Pancreas (tissue), 10 donors: ENCODE data around the gene KPNA6. TPM values are rescaled to one million over a fixed set of nuclear protein-coding genes. Genes with fewer than 3 reads are reported as not detected.
A peak's percentile ranks its signal among the peaks of the same experiment; 100 is the strongest.

Experiments
- ATAC-seq, 4 donors: fragments of 200-7000 bp; cut with Tn5 transposase; one replicate each; pipeline versions ENCODE4 v1.8.0 to v1.9.1; 2020; ENCODE audit warnings: mild to moderate bottlenecking in 4 of 4, moderate library complexity in 4 of 4
- DNase-seq, 6 donors: peaks; one replicate each; pipeline ENCODE4 v3.0.0-alpha.2; 2020
- FAIRE-seq: peaks from 2 replicates; lab custom pipeline; 2012; peaks lifted over from hg19 to GRCh38; lab: Jason Lieb, UNC
- H3K27ac ChIP-seq, 4 donors: fragments of 200-600 bp; sonication (generic); 1 replicate in 3 of 4; 2 replicates in 1 of 4; pipeline versions ENCODE4 v1.5.0 to v1.8.0; 2020
- H3K27me3 ChIP-seq, 4 donors: fragments of 200-600 bp; one replicate each; pipeline ENCODE4 v1.8.0; 2021
- H3K36me3 ChIP-seq, 3 donors: fragments of 200-600 bp; sonication (generic) in 1 of 3; one replicate each; pipeline versions ENCODE4 v1.5.0 to v1.8.0; 2020 to 2021
- H3K4me1 ChIP-seq, 3 donors: fragments of 200-600 bp; one replicate each; pipeline ENCODE4 v1.8.0; 2021
- H3K4me3 ChIP-seq, 4 donors: fragments of 200-600 bp; sonication (generic) in 2 of 4; one replicate each; pipeline versions ENCODE4 v1.5.0 to v1.8.0; 2020 to 2021
- H3K9me3 ChIP-seq, 4 donors: fragments of 200-600 bp; one replicate each; pipeline ENCODE4 v1.8.0; 2021
- WGBS, 2 donors: extraction: QIAGEN DNeasy Blood & Tissue Kit; methylation state at CpG; one replicate each; pipeline ENCODE4 v1.1.7; 2013; 5-methylcytosine and 5-hydroxymethylcytosine counted together
- intact Hi-C, 3 donors: fragments of 100-400 bp; cut with DNase I; formaldehyde crosslinking; loops; one replicate each; pipeline versions ENCODE4 v1.11.1 to v1.14.2; 2022
- polyA plus RNA-seq, 2 donors: library from polyadenylated mRNA; stranded (reverse); fragments of 200-250 nt; gene quantifications; one replicate each; pipeline ENCODE4 v1.2.3, GENCODE V29; 2013
- total RNA-seq, 6 donors: library from RNA; stranded (reverse); fragmentation: NEBNext Ultra II Directional in 4 of 6; extraction: Animal tissue kit (Norgen Biotek cat#: 25700) in 4 of 6; gene quantifications; one replicate each; pipeline versions ENCODE4 v1.2.1 to v1.2.4, GENCODE V29; 2021 to 2023
- TF ChIP-seq, protein P1 (sequence below), 4 donors: fragments of 200-600 bp; sonication (generic) in 3 of 4; IDR thresholded peaks; one replicate each; pipeline versions ENCODE4 v1.5.0 to v1.8.0; 2021; ENCODE audit warnings: antibody characterized with exemption in 4 of 4
- donor health status: healthy with polysubstance abuse.
- donor health status: DM: no; HTN: no; CAD: no; lungs with moderate emphysema.
- donor health status: DM: no; HTN: no; CAD: no.
- donor health status: control.
- donor health status: control.
- donor health status: Bipolar disorder and iron deficiency.
- donor health status: DM: yes; HTN: yes; CAD: no.
- donor health status: DM: no; HTN: no; CAD: no.
- donor health status: DM: no; HTN: no; CAD: no.
- donor health status: DM: yes; HTN: yes; CAD: no.

The KPNA6 gene
- total and polyA plus RNA-seq, 8 donors, result 4.9 to 36.2 (median 24.0) TPM

DNA sequence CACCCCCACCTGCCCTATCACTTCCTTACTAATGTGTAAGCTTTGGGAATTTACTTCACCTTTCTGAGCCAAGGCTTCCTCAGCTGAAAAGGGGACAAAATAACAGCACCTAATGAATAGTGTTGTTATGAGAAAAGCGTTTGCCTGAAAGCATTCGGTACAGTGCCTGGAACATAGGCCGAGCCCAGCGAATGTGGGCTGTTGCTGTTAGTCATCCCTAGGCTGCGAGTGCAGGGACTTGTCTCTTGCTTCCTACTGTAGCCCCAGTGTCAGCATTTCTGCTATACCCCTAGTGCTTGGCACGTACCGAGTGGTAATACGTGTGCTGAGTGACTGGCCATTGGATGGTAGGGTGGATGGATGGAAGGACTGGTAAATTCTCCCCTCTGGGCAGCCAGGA, 16.7 kb upstream of the KPNA6 start:
- no peak overlapping the region for H3K4me3 ChIP-seq
- H3K9me3 ChIP-seq, result no peaks in the 10 kb centered on the region
- no peak for ATAC-seq
- DNase-seq, result no peak
- H3K36me3 ChIP-seq, result peaks cover 0 to 5% (median 0%) of the 10 kb centered on the region in 3 donors
- H3K4me1 ChIP-seq, result no peaks in the 10 kb centered on the region
- TF ChIP-seq, protein P1, sequence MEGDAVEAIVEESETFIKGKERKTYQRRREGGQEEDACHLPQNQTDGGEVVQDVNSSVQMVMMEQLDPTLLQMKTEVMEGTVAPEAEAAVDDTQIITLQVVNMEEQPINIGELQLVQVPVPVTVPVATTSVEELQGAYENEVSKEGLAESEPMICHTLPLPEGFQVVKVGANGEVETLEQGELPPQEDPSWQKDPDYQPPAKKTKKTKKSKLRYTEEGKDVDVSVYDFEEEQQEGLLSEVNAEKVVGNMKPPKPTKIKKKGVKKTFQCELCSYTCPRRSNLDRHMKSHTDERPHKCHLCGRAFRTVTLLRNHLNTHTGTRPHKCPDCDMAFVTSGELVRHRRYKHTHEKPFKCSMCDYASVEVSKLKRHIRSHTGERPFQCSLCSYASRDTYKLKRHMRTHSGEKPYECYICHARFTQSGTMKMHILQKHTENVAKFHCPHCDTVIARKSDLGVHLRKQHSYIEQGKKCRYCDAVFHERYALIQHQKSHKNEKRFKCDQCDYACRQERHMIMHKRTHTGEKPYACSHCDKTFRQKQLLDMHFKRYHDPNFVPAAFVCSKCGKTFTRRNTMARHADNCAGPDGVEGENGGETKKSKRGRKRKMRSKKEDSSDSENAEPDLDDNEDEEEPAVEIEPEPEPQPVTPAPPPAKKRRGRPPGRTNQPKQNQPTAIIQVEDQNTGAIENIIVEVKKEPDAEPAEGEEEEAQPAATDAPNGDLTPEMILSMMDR (IDR thresholded peaks at IDR 0.05), result no peak
- 96 to 97% methylated on average over 8 of the region's 8 CpGs for WGBS, 2 donors
- intact Hi-C loops, result no loop called here
- no peak overlapping the region for H3K27ac ChIP-seq
- FAIRE-seq, result no peak
- H3K27me3 ChIP-seq, result no peaks in the 10 kb centered on the region

DNA sequence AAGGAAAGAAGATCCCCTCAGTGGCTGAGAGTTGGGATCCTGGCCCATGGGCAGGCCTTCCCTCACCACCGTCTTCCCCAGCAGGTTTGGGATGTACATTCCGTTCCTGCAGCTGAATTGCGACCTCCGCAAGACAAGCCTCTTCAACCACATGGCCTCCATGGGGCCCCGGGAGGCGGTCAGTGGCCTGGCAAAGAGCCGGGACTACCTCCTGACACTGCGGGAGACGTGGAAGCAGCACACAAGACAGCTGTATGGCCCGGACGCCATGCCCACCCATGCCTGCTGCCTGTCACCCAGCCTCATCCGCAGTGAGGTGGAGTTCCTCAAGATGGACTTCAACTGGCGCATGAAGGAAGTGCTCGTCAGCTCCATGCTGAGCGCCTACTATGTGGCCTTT, 16.3 kb upstream of the KPNA6 start:
- peaks cover 0 to 5% (median 0%) of the 10 kb centered on the region in 3 donors for H3K36me3 ChIP-seq
- H3K4me3 ChIP-seq, result no peak overlapping the region
- H3K4me1 ChIP-seq, result no peaks in the 10 kb centered on the region
- no peaks in the 10 kb centered on the region for H3K9me3 ChIP-seq
- 91 to 99% methylated on average over 13 to 15 of the region's 15 CpGs for WGBS, 2 donors
- FAIRE-seq, result no peak
- DNase-seq, result peak in 1 of 6 donors; percentile 49
- H3K27me3 ChIP-seq, result no peaks in the 10 kb centered on the region
- ATAC-seq, result no peak
- H3K27ac ChIP-seq, result no peak overlapping the region
- intact Hi-C loops, result no loop called here
- TF ChIP-seq, protein P1 (IDR thresholded peaks at IDR 0.05), result no peak

DNA sequence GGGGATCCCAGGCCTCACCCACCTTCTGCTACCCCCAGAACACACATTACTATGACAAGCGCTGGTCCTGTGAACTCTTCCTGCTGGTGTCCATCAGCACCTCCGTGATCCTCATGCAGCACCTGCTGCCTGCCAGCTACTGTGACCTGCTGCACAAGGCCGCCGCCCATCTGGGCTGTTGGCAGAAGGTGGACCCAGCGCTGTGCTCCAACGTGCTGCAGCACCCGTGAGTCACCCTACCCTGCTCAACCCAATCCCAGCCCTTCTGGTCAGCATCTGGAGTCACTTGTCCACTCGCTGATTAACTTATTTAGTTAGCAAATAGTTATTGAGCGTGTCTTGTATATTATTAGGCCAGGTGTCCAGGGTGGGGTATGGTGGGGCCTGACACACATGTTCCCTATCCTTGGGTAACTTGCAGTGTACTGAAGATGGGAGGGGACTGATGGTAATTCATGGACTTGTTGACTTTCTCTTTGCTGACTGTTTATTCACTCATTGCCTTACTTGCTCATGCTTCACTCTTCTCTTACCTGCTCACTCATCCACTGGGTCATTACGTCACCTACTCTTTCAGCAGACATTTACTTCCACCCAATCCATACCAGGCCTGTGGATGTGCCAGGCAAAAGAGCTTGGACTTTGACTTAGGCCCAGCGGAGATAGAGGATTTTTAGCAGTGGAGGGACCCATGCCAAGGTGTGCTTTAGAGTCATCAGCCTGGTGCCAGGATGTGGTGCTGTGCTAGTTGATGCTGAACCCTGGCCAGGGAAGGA, 12.9 kb upstream of the KPNA6 start:
- peak; percentile 80 to 94 (median 92) for ATAC-seq
- Histone ChIP-seq H3K9me3 (no peaks in the 10 kb centered on the region), H3K4me3 (no peak overlapping the region), H3K27me3 (no peaks in the 10 kb centered on the region), H3K4me1 (no peaks in the 10 kb centered on the region), H3K27ac (peak overlapping the region in 1 of 4 donors; percentile 35), H3K36me3 (peaks cover 0 to 5% (median 0%) of the 10 kb centered on the region in 3 donors)
- peak in 5 of 6 donors; percentile 71 to 92 (median 76) for DNase-seq
- TF ChIP-seq, protein P1 (IDR thresholded peaks at IDR 0.05), result no peak
- FAIRE-seq, result no peak
- 65 to 67% methylated on average over 11 of the region's 11 CpGs for WGBS, 2 donors
- intact Hi-C loops, result no loop called here

DNA sequence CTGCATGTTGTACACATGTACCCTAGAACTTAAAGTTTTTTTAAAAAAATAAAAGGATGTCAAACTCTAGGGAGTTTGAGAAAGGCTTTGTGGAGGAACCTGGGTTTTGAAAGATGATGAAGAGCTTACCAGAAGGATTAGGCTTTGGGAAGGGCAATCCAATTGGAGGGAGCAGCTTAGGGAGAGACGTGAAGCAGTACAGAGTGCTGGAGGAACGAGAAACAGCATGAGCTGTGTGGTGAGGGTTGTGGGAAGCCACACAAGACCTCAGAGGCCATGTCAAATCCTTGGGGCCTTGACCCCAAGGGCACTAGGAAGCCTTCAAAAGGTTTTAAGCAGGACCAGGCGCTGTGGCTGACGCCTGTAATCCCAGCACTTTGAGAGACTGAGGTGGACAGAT, 8.4 kb upstream of the KPNA6 start:
- H3K27me3 ChIP-seq, result no peaks in the 10 kb centered on the region
- no peak for FAIRE-seq
- TF ChIP-seq, protein P1 (IDR thresholded peaks at IDR 0.05), result no peak
- no peaks in the 10 kb centered on the region for H3K9me3 ChIP-seq
- intact Hi-C loops, result no loop called here
- no peak overlapping the region for H3K4me3 ChIP-seq
- ATAC-seq, result no peak
- H3K27ac ChIP-seq, result no peak overlapping the region
- 87 to 95% methylated on average over 4 of the region's 4 CpGs for WGBS, 2 donors
- DNase-seq, result no peak
- no peaks in the 10 kb centered on the region for H3K4me1 ChIP-seq
- H3K36me3 ChIP-seq, result peaks cover 0 to 4% (median 0%) of the 10 kb centered on the region in 3 donors

DNA sequence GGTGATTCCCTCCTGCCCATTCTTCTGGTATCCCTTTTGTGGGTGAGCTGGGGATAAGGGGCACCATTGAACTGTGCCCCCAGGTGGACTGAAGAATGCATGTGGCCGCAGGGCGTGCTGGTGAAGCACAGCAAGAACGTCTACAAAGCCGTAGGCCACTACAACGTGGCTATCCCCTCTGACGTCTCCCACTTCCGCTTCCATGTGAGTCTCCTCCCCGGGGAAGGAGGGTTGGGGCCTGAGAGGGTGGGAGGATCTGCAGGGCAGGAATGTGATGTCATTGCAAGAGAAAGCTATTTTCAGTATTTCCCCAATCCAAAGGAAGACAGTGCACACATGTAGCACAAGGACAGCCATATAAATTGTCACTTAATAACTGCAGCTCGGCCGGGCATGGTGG, 7.5 kb upstream of the KPNA6 start:
- Histone ChIP-seq H3K9me3 (no peaks in the 10 kb centered on the region), H3K27ac (no peak overlapping the region), H3K4me3 (no peak overlapping the region), H3K36me3 (no peaks in the 10 kb centered on the region), H3K27me3 (no peaks in the 10 kb centered on the region), H3K4me1 (no peaks in the 10 kb centered on the region)
- peak in 1 of 4 donors; percentile 24 for ATAC-seq
- DNase-seq, result no peak
- intact Hi-C loops, result no loop called here
- TF ChIP-seq, protein P1 (IDR thresholded peaks at IDR 0.05), result no peak
- no peak for FAIRE-seq
- WGBS, 2 donors, result 92 to 93% methylated on average over 10 of the region's 10 CpGs
